Dedifferentiated amniotic fluid mesenchymal stem cell (primary cell): ENCODE data around the gene SLAMF7.

Experiments
- DNase-seq: peaks from one replicate; pipeline ENCODE4 v3.0.0-alpha.2; 2016; ENCODE audit errors: extremely low spot score

SLAMF7 gene

DNA sequence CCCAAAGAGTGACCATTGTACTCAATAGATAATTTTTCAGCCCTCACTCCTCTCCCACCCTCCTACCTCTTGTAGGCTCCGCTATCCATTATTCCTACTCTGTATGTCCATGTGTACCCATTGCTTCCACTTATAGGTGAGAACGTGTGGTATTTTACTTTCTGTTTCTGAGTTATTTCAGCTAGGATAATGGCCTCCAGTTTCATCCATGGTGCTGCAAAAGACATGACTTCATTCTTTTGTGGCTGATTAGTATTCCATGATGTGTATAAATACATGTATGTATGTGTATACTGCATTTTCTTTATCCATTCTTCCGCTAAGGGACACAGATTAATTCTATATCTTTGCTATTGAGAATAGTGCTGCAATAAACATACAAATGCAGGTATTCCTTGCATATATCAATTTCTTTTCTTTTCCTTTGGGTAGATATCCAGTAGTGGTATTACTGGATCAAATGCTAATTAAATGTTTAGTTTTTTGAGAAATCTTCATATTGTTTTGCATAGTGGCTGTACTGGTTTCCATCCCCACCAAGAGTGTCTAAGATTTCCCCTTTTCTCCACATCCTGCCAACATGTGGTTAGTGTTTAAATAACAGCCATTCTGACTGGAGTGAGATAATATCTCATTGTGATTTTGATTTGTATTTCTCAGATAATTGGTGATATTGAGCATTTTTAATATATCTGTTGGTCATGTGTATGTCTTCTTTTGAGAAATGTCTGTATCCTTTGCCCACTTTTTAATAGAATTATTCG lies 61.8 kb downstream of the SLAMF7 start:
- no peak for DNase-seq

DNA sequence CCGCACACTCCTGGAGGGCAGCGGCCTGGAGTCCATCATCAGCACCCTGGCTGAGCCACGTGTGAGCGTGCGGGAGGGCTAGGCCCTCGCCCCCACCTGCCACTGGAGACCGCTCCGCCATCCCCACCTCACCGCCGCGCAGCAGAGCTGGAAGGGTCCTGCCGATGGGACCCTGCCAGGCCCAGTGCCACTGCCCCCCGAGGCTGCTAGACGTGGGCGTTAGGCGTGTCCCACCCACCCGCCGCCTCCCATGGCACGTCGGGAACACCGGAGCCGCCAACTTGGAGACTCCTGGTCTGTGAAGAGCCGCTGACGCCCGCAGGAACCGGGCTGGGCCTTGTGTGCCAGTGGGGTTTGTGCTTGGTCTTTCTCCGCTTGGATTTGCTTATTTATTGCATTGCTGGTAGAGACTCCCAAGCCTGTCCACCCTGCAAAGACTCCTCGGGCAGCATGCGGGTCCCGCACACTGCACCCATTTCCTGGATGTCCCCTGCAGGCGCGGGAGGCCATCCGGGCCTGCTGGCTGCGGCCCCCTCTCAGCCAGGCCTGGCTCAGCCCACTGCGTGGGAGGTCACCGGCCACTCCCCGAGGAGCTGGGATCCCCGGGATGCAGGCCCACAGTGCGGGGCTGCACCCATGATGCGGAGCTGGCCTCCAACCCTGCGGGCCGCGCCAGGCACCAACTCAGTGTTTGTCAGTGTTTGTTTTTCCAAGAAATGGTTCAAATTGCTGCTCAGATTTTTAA lies 63.0 kb downstream of the SLAMF7 start:
- no peak for DNase-seq
